Stimulated activated naive B cell treated with anti-CD40 and anti-IgM and Interleukin-4, amounts not matched to agents 10 μg/mL and 1 μg/mL and 100 μg/mL, for 72 hours (primary cell): ENCODE data around the gene KCP.

Source experiments
- ATAC-seq, 2 donors: fragments of 150-1000 bp; cut with Tn5 transposase; replicated peaks; 2 replicates each; pipeline ENCODE4 v1.10.0; 2021; ENCODE audit warnings: moderate library complexity in 1 of 2
- DNase-seq: peaks from one replicate; pipeline ENCODE4 v3.0.0; 2021
- H3K27ac Mint-ChIP-seq: one replicate; pipeline ENCODE4 v1.8.0; 2022; ENCODE audit warnings: mild to moderate bottlenecking, mixed read lengths
- H3K27me3 Mint-ChIP-seq, 2 donors: one replicate each; pipeline ENCODE4 v1.8.0; 2022; ENCODE audit warnings: mixed read lengths in 2 of 2
- H3K36me3 Mint-ChIP-seq, 2 donors: one replicate each; pipeline ENCODE4 v1.8.0; 2022; ENCODE audit warnings: mixed read lengths in 2 of 2, mild to moderate bottlenecking in 1 of 2
- H3K4me1 Mint-ChIP-seq, 2 donors: one replicate each; pipeline ENCODE4 v1.8.0; 2022; ENCODE audit warnings: mixed read lengths in 2 of 2, mild to moderate bottlenecking in 1 of 2
- H3K4me3 Mint-ChIP-seq, 2 donors: one replicate each; pipeline ENCODE4 v1.8.0; 2022; ENCODE audit warnings: mild to moderate bottlenecking in 2 of 2, mixed read lengths in 2 of 2, moderate library complexity in 1 of 2
- H3K9me3 Mint-ChIP-seq, 2 donors: one replicate each; pipeline ENCODE4 v1.8.0; 2022; ENCODE audit warnings: mixed read lengths in 2 of 2, mild to moderate bottlenecking in 1 of 2

Gene KCP

GRCh38 chr7:128885370-128886187 lies 24.9 kb downstream of the KCP start:
- Mint-ChIP-seq H3K27ac (no peak overlapping the region), H3K4me1 (peaks cover 0 to 4% of the 10 kb centered on the region in 2 donors), H3K27me3 (peaks cover 13 to 44% of the 10 kb centered on the region in 2 donors), H3K36me3 (no peaks in the 10 kb centered on the region), H3K4me3 (no peak overlapping the region), H3K9me3 (no peaks in the 10 kb centered on the region)
- no peak for DNase-seq
- ATAC-seq, result no peak

GRCh38 chr7:128884561-128885369 lies 25.7 kb downstream of the KCP start:
- H3K4me1 Mint-ChIP-seq, result peaks cover 0 to 2% of the 10 kb centered on the region in 2 donors
- H3K27ac Mint-ChIP-seq, result no peak overlapping the region
- peaks cover 8 to 36% of the 10 kb centered on the region in 2 donors for H3K27me3 Mint-ChIP-seq
- no peaks in the 10 kb centered on the region for H3K36me3 Mint-ChIP-seq
- no peaks in the 10 kb centered on the region for H3K9me3 Mint-ChIP-seq
- H3K4me3 Mint-ChIP-seq, result no peak overlapping the region
- DNase-seq, result no peak
- no peak for ATAC-seq

GRCh38 chr7:128883622-128884448 lies 26.7 kb downstream of the KCP start:
- peak; percentile 71 for DNase-seq
- H3K36me3 Mint-ChIP-seq, result no peaks in the 10 kb centered on the region
- peak overlapping the region in 1 of 2 donors; percentile 18 for H3K4me3 Mint-ChIP-seq
- H3K27ac Mint-ChIP-seq, result no peak overlapping the region
- peaks cover 8 to 32% of the 10 kb centered on the region in 2 donors for H3K27me3 Mint-ChIP-seq
- ATAC-seq, result peak; percentile 92
- H3K9me3 Mint-ChIP-seq, result no peaks in the 10 kb centered on the region
- peaks cover 0 to 2% of the 10 kb centered on the region in 2 donors for H3K4me1 Mint-ChIP-seq

- Mint-ChIP-seq H3K27ac (no peak overlapping the region), H3K4me3 (no peak overlapping the region), H3K4me1 (peaks cover 0 to 2% of the 10 kb centered on the region in 2 donors), H3K27me3 (peaks cover 8 to 32% of the 10 kb centered on the region in 2 donors), H3K9me3 (no peaks in the 10 kb centered on the region), H3K36me3 (no peaks in the 10 kb centered on the region)
- ATAC-seq (no peak), DNase-seq (no peak)
Observed at GRCh38 chr7:128882134-128882533, 28.4 kb downstream of the KCP start.

- H3K4me1 Mint-ChIP-seq, result peaks cover 0 to 2% of the 10 kb centered on the region in 2 donors
- DNase-seq, result no peak
- no peak for ATAC-seq
- no peaks in the 10 kb centered on the region for H3K9me3 Mint-ChIP-seq
- no peak overlapping the region for H3K4me3 Mint-ChIP-seq
- H3K27me3 Mint-ChIP-seq, result peaks cover 8 to 32% of the 10 kb centered on the region in 2 donors
- peak overlapping the region; percentile 84 for H3K27ac Mint-ChIP-seq
- H3K36me3 Mint-ChIP-seq, result no peaks in the 10 kb centered on the region
Observed at GRCh38 chr7:128881458-128882125, 28.9 kb downstream of the KCP start.

GRCh38 chr7:128880791-128881457 lies 29.6 kb downstream of the KCP start:
- ATAC-seq (no peak), DNase-seq (no peak)
- Mint-ChIP-seq H3K27me3 (peaks cover 7 to 30% of the 10 kb centered on the region in 2 donors), H3K4me3 (no peak overlapping the region), H3K36me3 (no peaks in the 10 kb centered on the region), H3K9me3 (no peaks in the 10 kb centered on the region), H3K27ac (peak overlapping the region; percentile 84), H3K4me1 (peaks cover 0 to 2% of the 10 kb centered on the region in 2 donors)

GRCh38 chr7:128879939-128880746 lies 30.4 kb downstream of the KCP start:
- Mint-ChIP-seq H3K36me3 (no peaks in the 10 kb centered on the region), H3K27me3 (peaks cover 4 to 22% of the 10 kb centered on the region in 2 donors), H3K9me3 (no peaks in the 10 kb centered on the region), H3K4me1 (peaks cover 0 to 2% of the 10 kb centered on the region in 2 donors), H3K27ac (no peak overlapping the region), H3K4me3 (no peak overlapping the region)
- peak in 1 of 2 donors; percentile 46 for ATAC-seq
- no peak for DNase-seq

- H3K9me3 Mint-ChIP-seq, result no peaks in the 10 kb centered on the region
- H3K27ac Mint-ChIP-seq, result no peak overlapping the region
- no peak overlapping the region for H3K4me3 Mint-ChIP-seq
- peaks cover 0 to 2% of the 10 kb centered on the region in 2 donors for H3K4me1 Mint-ChIP-seq
- no peak for DNase-seq
- H3K36me3 Mint-ChIP-seq, result no peaks in the 10 kb centered on the region
- ATAC-seq, result no peak
- H3K27me3 Mint-ChIP-seq, result peaks cover 4 to 15% of the 10 kb centered on the region in 2 donors
Observed at GRCh38 chr7:128879461-128879938, 31.0 kb downstream of the KCP start.

- Mint-ChIP-seq H3K27me3 (peaks cover 4 to 11% of the 10 kb centered on the region in 2 donors), H3K27ac (no peak overlapping the region), H3K36me3 (no peaks in the 10 kb centered on the region), H3K9me3 (no peaks in the 10 kb centered on the region), H3K4me3 (no peak overlapping the region), H3K4me1 (peaks cover 0 to under 1% of the 10 kb centered on the region in 2 donors)
- DNase-seq (no peak), ATAC-seq (no peak)
Observed at GRCh38 chr7:128878226-128879105, 32.0 kb downstream of the KCP start.

- Mint-ChIP-seq H3K27me3 (peaks cover 4 to 11% of the 10 kb centered on the region in 2 donors), H3K36me3 (no peaks in the 10 kb centered on the region), H3K27ac (no peak overlapping the region), H3K4me1 (no peaks in the 10 kb centered on the region), H3K4me3 (no peak overlapping the region), H3K9me3 (no peaks in the 10 kb centered on the region)
- DNase-seq (no peak), ATAC-seq (no peak)
Observed at GRCh38 chr7:128877756-128878120, 32.8 kb downstream of the KCP start.

GRCh38 chr7:128876978-128877755 lies 33.3 kb downstream of the KCP start:
- no peak for ATAC-seq
- H3K27ac Mint-ChIP-seq, result no peak overlapping the region

More at GRCh38 chr7:128876978-128877755, 33.3 kb downstream of the KCP start:
- H3K27me3 Mint-ChIP-seq, result peaks cover 4 to 11% of the 10 kb centered on the region in 2 donors
- no peak for DNase-seq
- H3K4me1 Mint-ChIP-seq, result no peaks in the 10 kb centered on the region
- no peak overlapping the region for H3K4me3 Mint-ChIP-seq
- no peaks in the 10 kb centered on the region for H3K9me3 Mint-ChIP-seq
- H3K36me3 Mint-ChIP-seq, result no peaks in the 10 kb centered on the region
